HEK293 (cell line): Measurements from ENCODE around the gene NEIL1.
"Not testable (repeated sequence)": the region's sequence is repeated elsewhere in the genome, so short reads cannot be mapped to it uniquely, and the experiment has no call there.

Experiments
- CTCF ChIP-seq: fragments of 450-650 bp; formaldehyde crosslinking; IDR thresholded peaks from 2 replicates; pipeline ENCODE4 v1.5.1; 2016; ENCODE audit warnings: missing biosample characterization, missing genetic modification characterization
- HOXC10 ChIP-seq: sonication (generic); formaldehyde crosslinking; IDR thresholded peaks from 2 replicates; pipeline ENCODE4 v1.8.1; 2023; ENCODE audit warnings: mild to moderate bottlenecking, missing genetic modification reagents
- MEIS1 ChIP-seq: sonication (generic); formaldehyde crosslinking; IDR thresholded peaks from 2 replicates; pipeline ENCODE4 v1.8.1; 2022; ENCODE audit warnings: missing genetic modification reagents, mild to moderate bottlenecking, borderline replicate concordance
- MYNN ChIP-seq: fragments of 450-650 bp; formaldehyde crosslinking; IDR thresholded peaks from 2 replicates; pipeline ENCODE4 v1.5.1; 2016; ENCODE audit warnings: missing biosample characterization, missing genetic modification characterization, borderline replicate concordance
- PBX3 ChIP-seq: sonication (generic); formaldehyde crosslinking; IDR thresholded peaks from 2 replicates; pipeline ENCODE4 v1.8.1; 2022; ENCODE audit warnings: mild to moderate bottlenecking, moderate library complexity, missing genetic modification reagents
- YY2 ChIP-seq: fragments of 450-650 bp; formaldehyde crosslinking; IDR thresholded peaks from 2 replicates; pipeline ENCODE4 v1.5.1; 2016; ENCODE audit warnings: missing biosample characterization, missing genetic modification characterization
- ZNF114 ChIP-seq: fragments of 450-650 bp; formaldehyde crosslinking; IDR thresholded peaks from 2 replicates; pipeline ENCODE4 v1.5.0; 2017; ENCODE audit warnings: missing biosample characterization, missing genetic modification characterization
- ZNF214 ChIP-seq: fragments of 450-650 bp; formaldehyde crosslinking; IDR thresholded peaks from 2 replicates; pipeline ENCODE4 v1.5.1; 2017; ENCODE audit warnings: missing biosample characterization, mild to moderate bottlenecking, missing genetic modification characterization, borderline replicate concordance
- TF ChIP-seq, protein P1 (sequence below): fragments of 450-650 bp; IDR thresholded peaks from 2 replicates; pipeline ENCODE4 v1.5.1; 2018; ENCODE audit warnings: missing biosample characterization, mild to moderate bottlenecking, missing genetic modification characterization

- not testable (repeated sequence) for TF ChIP-seq CTCF (tag by site-specific recombination); HOXC10 (CRISPR knock-in tag); MEIS1; ZNF114 (tag by site-specific recombination); YY2; PBX3 (CRISPR knock-in tag); MYNN (tag by site-specific recombination); ZNF214 (tag by site-specific recombination)
- TF ChIP-seq, protein P1, sequence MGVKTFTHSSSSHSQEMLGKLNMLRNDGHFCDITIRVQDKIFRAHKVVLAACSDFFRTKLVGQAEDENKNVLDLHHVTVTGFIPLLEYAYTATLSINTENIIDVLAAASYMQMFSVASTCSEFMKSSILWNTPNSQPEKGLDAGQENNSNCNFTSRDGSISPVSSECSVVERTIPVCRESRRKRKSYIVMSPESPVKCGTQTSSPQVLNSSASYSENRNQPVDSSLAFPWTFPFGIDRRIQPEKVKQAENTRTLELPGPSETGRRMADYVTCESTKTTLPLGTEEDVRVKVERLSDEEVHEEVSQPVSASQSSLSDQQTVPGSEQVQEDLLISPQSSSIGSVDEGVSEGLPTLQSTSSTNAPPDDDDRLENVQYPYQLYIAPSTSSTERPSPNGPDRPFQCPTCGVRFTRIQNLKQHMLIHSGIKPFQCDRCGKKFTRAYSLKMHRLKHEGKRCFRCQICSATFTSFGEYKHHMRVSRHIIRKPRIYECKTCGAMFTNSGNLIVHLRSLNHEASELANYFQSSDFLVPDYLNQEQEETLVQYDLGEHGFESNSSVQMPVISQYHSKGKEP (tag by site-specific recombination) = not testable (repeated sequence)
Observed at GRCh38 chr15:75302753-75303152, 44.1 kb upstream of the NEIL1 start.
